UCSD-AML1 (cell line): Measurements from ENCODE around the gene GPD1L.
A peak's percentile ranks its signal among the peaks of the same experiment; 100 is the strongest.
"Not testable (repeated sequence)": the region's sequence is repeated elsewhere in the genome, so short reads cannot be mapped to it uniquely, and the experiment has no call there.

Experiments used
- DNase-seq: peaks from one replicate; lab custom pipeline; 2025; ENCODE audit not compliant: unreplicated experiment; lab: John Stamatoyannopoulos, UW

GPD1L gene

DNA sequence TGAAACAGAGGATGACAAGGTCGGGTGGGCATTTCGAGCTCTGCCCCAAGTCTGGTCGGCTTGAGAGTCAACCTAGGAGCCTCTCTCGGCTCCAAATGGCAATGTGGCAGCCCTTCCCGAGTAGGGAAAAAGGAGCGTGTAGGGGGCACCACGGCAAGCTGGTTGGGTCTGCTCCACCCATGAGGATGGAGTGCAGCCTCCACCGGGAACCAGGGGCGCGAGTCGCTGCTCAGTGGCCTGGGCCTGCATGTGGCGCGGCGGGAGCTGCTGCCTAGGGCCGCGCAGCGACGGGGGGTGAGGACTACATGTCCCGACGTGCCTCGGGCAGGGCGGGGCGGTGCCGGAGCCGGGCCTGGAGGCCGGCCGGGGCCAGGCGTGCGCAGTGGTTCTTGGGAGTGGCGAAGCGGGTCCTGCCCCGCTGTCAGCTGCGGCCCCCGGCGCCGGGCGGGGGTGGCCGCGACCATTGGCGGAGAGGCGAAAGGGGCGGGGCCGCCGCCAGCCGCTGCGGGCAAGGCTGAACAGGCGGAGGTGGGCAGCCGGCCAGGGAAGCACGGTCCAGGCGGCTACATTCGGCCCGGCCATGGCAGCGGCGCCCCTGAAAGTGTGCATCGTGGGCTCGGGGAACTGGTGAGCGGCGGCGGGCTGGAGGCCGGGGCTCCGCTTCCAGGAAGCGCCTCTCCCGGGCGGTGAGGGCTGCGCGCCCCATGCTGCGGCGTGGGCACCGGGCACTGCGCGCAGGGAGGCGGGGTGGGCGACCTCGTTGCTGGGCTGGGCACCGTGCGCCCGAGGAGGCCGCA, at the start of gene GPD1L:
Gene GPD1L, plus strand, starts transcription at position 489 of the 797 bp plus-strand sequence. Its CDS starts 92 bp downstream, at position 581.
- peak; percentile 96 for DNase-seq

DNA sequence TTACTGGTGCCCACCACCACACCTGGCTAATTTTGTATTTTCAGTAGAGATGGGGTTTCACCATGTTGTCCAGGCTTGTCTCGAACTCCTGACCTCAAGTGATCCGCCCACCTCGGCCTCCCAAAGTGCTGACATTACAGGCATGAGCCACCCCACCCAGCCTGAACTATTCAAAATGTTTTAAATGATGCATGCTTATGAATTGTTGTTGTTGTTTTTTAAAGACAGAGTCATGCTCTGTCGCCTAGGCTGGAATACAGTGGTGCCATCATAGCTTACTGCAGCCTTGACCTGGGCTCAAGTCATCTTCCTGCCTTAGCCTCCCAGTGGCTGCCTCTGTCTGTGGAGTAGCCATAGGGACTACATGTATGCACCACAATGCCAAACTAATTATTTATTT, 48.0 kb upstream of the GPD1L start:
- not testable (repeated sequence) for DNase-seq

GRCh38 chr3:32062950-32063582, 43.4 kb upstream of the GPD1L start:
- DNase-seq, result no peak

GRCh38 chr3:32066686-32067085, 39.7 kb upstream of the GPD1L start:
- DNase-seq, result no peak

GRCh38 chr3:32074194-32074593, 32.2 kb upstream of the GPD1L start:
- DNase-seq, result not testable (repeated sequence)

DNA sequence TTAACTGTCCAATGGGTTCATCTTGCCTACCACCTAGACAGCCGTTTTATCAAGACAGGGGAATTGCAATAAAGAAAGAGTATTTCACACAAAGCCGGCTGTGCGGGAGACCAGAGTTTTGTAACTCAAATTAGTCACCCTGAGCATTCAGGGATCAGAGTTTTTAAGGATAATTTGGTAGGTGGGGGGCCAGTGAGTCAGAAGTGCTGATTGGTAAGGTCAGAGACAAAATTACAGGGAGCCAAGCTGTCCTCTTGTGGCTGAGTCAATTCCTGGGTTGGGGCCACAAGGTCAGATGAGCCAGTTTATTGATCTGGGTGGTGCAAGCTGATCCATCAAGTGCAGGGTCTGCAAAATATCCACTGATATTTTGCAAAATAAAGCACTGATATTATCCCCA, 29.9 kb upstream of the GPD1L start:
- DNase-seq, result no peak

GRCh38 chr3:32077260-32078084, 28.9 kb upstream of the GPD1L start:
- no peak for DNase-seq

GRCh38 chr3:32078085-32078634, 28.3 kb upstream of the GPD1L start:
- no peak for DNase-seq

- DNase-seq, result no peak
These were observed 27.6 kb upstream of the GPD1L start for GRCh38 chr3:32078864-32079263.

- no peak for DNase-seq
These were observed 23.7 kb upstream of the GPD1L start for GRCh38 chr3:32082721-32083120.

DNA sequence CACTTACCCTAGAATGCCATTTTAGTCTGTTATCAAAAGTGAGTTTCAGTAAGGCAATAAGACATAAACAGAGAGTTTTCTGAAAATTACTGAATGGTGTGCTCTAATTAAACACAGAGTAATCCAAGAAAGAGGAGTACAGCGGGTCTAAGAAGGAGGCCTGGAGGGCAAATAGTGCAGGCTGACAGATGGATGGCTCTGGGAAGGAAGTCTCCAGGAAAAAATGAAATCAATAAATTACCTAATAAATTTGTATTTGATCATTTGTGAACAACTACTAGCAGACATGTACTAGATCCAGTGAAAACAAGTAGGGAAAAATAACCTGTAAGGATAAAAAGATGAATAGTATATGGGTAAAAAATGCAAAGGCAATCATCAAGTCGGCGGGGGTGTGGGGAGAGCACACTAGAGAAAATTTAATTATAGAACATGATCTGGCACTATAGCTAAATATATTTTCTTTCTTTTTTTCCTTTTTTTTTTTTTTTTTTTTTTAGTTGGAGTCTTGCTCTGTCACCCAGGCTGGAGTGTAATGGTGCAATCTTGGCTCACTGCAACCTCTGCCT, 22.6 kb upstream of the GPD1L start:
- no peak for DNase-seq

GRCh38 chr3:32084870-32085269, 21.6 kb upstream of the GPD1L start:
- no peak for DNase-seq

GRCh38 chr3:32086464-32086863, 20.0 kb upstream of the GPD1L start:
- no peak for DNase-seq

- no peak for DNase-seq
These were observed 16.9 kb upstream of the GPD1L start for GRCh38 chr3:32089476-32089875.

- no peak for DNase-seq
These were observed 13.2 kb upstream of the GPD1L start for GRCh38 chr3:32093204-32093603.

- no peak for DNase-seq
These were observed 11.0 kb upstream of the GPD1L start for GRCh38 chr3:32095431-32095830.

DNA sequence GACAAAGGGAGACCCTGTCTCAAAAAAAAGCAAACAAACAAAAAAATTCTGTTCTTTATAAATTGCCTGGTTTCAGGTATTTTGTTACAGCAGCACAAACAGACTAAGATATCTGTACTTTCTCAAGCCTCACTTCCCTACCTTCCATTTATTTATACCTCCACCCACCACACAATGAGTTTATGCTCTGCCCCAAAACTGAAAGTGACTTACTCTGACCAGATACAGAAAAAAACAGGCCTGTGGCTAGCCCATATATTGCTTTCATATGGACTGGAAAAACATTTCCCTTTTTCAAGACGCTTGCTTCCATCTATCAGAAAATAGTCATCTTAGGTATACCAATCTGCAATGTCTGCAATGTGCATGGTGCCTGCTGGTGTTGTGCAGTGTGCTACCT, 8.7 kb upstream of the GPD1L start:
- DNase-seq, result no peak

DNA sequence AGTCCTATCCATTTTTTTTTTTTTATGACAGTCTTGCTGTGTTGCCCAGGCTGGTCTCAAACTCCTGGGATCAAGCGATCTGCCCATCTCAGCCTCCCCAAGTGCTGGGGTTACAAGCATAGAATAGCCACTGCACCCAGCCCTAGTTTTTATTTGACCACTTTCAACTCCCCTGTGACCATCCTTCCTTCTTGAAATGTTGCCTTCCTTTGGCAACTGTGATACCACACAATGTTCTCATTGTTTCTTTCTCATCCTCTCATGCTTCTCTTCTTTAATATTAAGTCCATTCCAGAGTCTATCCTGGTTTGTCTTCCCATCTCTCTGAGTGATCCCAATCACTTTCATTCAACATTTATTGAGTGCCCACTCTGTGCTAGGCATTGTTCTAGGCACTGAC, 7.9 kb upstream of the GPD1L start:
- DNase-seq, result no peak

DNA sequence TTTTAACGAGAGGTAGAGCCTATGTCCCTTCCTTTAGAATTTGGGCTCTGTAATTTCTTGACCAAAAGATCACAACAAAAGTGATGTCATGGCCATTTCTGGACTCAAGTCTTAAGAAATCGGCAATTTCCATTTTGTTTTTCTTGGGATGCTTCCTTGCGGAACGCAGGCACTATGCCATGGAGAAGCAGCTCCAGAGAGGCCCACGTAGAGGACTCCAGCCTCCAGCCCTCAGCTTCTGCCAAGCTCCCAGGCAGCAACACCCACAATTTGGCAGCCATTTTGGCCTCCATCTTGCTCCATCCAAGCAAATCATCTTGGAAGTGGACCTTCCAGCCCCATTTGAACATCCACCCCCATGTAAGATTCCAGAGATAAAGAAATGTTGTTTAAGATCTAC, 6.0 kb upstream of the GPD1L start:
- no peak for DNase-seq

- no peak for DNase-seq
These were observed 4.1 kb upstream of the GPD1L start for GRCh38 chr3:32102289-32102688.

- no peak for DNase-seq
These were observed 1.9 kb upstream of the GPD1L start for GRCh38 chr3:32104492-32104891.
